GDM1 (cell line): Measurements from ENCODE around the gene TEX264.
"Not testable (repeated sequence)": the region's sequence is repeated elsewhere in the genome, so short reads cannot be mapped to it uniquely, and the experiment has no call there.

ENCODE experiments used
- DNase-seq: peaks from one replicate; lab custom pipeline; 2025; lab: John Stamatoyannopoulos, UW

Gene TEX264

GRCh38 chr3:51670823-51671733, at the start of gene TEX264:
TSS of gene TEX264 (plus strand) at chr3:51671252. CDS start at chr3:51674305, 3,053 bp downstream.
- DNase-seq: peak; percentile 93

- no peak for DNase-seq
Measured at GRCh38 chr3:51622413-51622812, 48.6 kb upstream of the TEX264 start.

- DNase-seq: no peak
Measured at GRCh38 chr3:51622868-51623267, 48.2 kb upstream of the TEX264 start.

GRCh38 chr3:51630513-51630912, 40.5 kb upstream of the TEX264 start:
- no peak for DNase-seq

- no peak for DNase-seq
Measured at GRCh38 chr3:51637144-51637940, 33.7 kb upstream of the TEX264 start.

- DNase-seq: peak; percentile 53
Measured at GRCh38 chr3:51637941-51638471, 33.0 kb upstream of the TEX264 start.

GRCh38 chr3:51642462-51642861, 28.6 kb upstream of the TEX264 start:
- DNase-seq: peak; percentile 6

GRCh38 chr3:51646091-51646490, 25.0 kb upstream of the TEX264 start:
- no peak for DNase-seq

- DNase-seq: not testable (repeated sequence)
Measured at GRCh38 chr3:51652103-51652502, 18.9 kb upstream of the TEX264 start.

- DNase-seq: not testable (repeated sequence)
Measured at GRCh38 chr3:51653409-51653808, 17.6 kb upstream of the TEX264 start.

- DNase-seq: no peak
Measured at GRCh38 chr3:51657234-51657633, 13.8 kb upstream of the TEX264 start.

- DNase-seq: no peak
Measured at GRCh38 chr3:51659942-51660341, 11.1 kb upstream of the TEX264 start.

- no peak for DNase-seq
Measured at GRCh38 chr3:51662456-51662855, 8.6 kb upstream of the TEX264 start.

GRCh38 chr3:51668756-51669155, 2.3 kb upstream of the TEX264 start:
- DNase-seq: no peak

GRCh38 chr3:51669241-51670052, 1.6 kb upstream of the TEX264 start:
- peak; percentile 78 for DNase-seq

- DNase-seq: no peak
Measured at GRCh38 chr3:51670053-51670822, 814 bp upstream of the TEX264 start.

- DNase-seq: peak; percentile 54
Measured at GRCh38 chr3:51671734-51672475, 853 bp downstream of the TEX264 start.

- DNase-seq: no peak
Measured at GRCh38 chr3:51673181-51673801, 2.2 kb downstream of the TEX264 start.

GRCh38 chr3:51673802-51674654, 3.0 kb downstream of the TEX264 start:
- no peak for DNase-seq
